ENCODE measurements around the gene IPO11. TPM values are rescaled to one million over a fixed set of nuclear protein-coding genes. Genes with fewer than 3 reads are reported as not detected.

IPO11 gene
- total and polyA plus RNA-seq, 2 of the 4 experiments (the other 2 are of a cell fraction), result 12.6 to 40.0 TPM

GRCh38 chr5:62627121-62627520 lies 214.6 kb downstream of the IPO11 start:
- WGBS, 2 experiments (ENCODE audit: extremely low coverage in 2 of 2, insufficient read length in 1 of 2), result no CpG with 5 or more reads among the region's 3 CpGs
- CTCF ChIA-PET, result no interaction called here

More at GRCh38 chr5:62627121-62627520, 214.6 kb downstream of the IPO11 start:
- Histone ChIP-seq H2AFZ (replicated peaks; ENCODE audit: low read length, poor library complexity) (no peak overlapping the region), H4K8ac (ENCODE audit: low read depth in 2 of 2, low read length in 2 of 2) (no peak overlapping the region), H3K9me1 (ENCODE audit: insufficient read depth, low read length) (no peaks in the 10 kb centered on the region), H3K4ac (ENCODE audit: low read depth, low read length) (no peak overlapping the region), H3K4me2 (ENCODE audit: low read depth, low read length) (no peak overlapping the region), H3K18ac (ENCODE audit: low read depth, low read length) (no peak overlapping the region), H2AK5ac (ENCODE audit: low read depth, low read length) (no peak overlapping the region), H3K4me1 (ENCODE audit: control insufficient read depth, insufficient read depth, low read length) (no peaks in the 10 kb centered on the region), H3K79me1 (ENCODE audit: low read depth in 1 of 2, low read length in 2 of 2) (no peaks in the 10 kb centered on the region), H4K20me1 (ENCODE audit: insufficient read depth, low read length) (no peaks in the 10 kb centered on the region), H3K23ac (ENCODE audit: low read depth, low read length) (no peak overlapping the region), H3K4me3 (ENCODE audit: insufficient read depth, low read depth, low read length) (no peak overlapping the region), H3K36me3 (ENCODE audit: control insufficient read depth, insufficient read depth, low read length) (0 out of 2 replicates have a peak, but pooled peaks cover 2% of the 10 kb centered on the region), H3K27me3 (ENCODE audit: control insufficient read depth, insufficient read depth, low read length) (no peaks in the 10 kb centered on the region), H3K27ac (ENCODE audit: insufficient read depth, low read length) (no peak overlapping the region), H2BK15ac (ENCODE audit: low read depth, low read length) (no peak overlapping the region), H2BK20ac (ENCODE audit: low read depth, low read length) (no peak overlapping the region), H3K56ac (ENCODE audit: extremely low read depth, insufficient read depth, low read length) (no peak overlapping the region), H3K9me3 (ENCODE audit: control insufficient read depth, insufficient read depth, low read length) (no peaks in the 10 kb centered on the region), H2AK9ac (replicated peaks; ENCODE audit: low read depth, low read length, poor library complexity) (no peak overlapping the region), H4K5ac (ENCODE audit: low read depth, low read length) (no peak overlapping the region), H2BK120ac (ENCODE audit: low read depth, low read length) (no peak overlapping the region), H3K9ac (ENCODE audit: low read depth, low read length) (no peak overlapping the region), H3K14ac (replicated peaks; ENCODE audit: low read depth, low read length) (no peak overlapping the region), H4K91ac (ENCODE audit: insufficient read depth, low read depth, low read length) (no peak overlapping the region), H2BK5ac (ENCODE audit: low read depth, low read length, poor library complexity, severe bottlenecking) (no peak overlapping the region)
- no peak for ATAC-seq (ENCODE audit: low read depth)
- no peak for DNase-seq
- TF ChIP-seq POLR2A (IDR thresholded peaks at IDR 0.05; ENCODE audit: low read depth, low read length) (no peak), MXI1 (IDR thresholded peaks at IDR 0.05; ENCODE audit: borderline replicate concordance, low read depth, low read length) (no peak), NFE2L2 (IDR thresholded peaks at IDR 0.05; ENCODE audit: low read depth, low read length) (no peak), CEBPB (IDR thresholded peaks at IDR 0.05; ENCODE audit: low read depth, low read length) (no peak), RAD21 (IDR thresholded peaks at IDR 0.05; ENCODE audit: low read length) (no peak), CTCF (conservative IDR thresholded peaks at IDR 0.05; ENCODE audit: low read depth, low read length) (no peak), RCOR1 (IDR thresholded peaks at IDR 0.05; ENCODE audit: insufficient replicate concordance, low read length) (no peak), CHD1 (IDR thresholded peaks at IDR 0.05; ENCODE audit: low read depth, low read length) (no peak), MAZ (IDR thresholded peaks at IDR 0.05; ENCODE audit: borderline replicate concordance, low read depth, low read length) (no peak), SMC3 (IDR thresholded peaks at IDR 0.05; ENCODE audit: low read depth, low read length) (no peak), RFX5 (IDR thresholded peaks at IDR 0.05; ENCODE audit: low read depth, low read length) (no peak), MAFK (IDR thresholded peaks at IDR 0.05; ENCODE audit: low read depth, low read length) (no peak), FOS (IDR thresholded peaks at IDR 0.05; ENCODE audit: low read depth, low read length) (no peak), BHLHE40 (IDR thresholded peaks at IDR 0.05; ENCODE audit: low read depth, low read length) (no peak)
- TF ChIP-seq, protein P1, sequence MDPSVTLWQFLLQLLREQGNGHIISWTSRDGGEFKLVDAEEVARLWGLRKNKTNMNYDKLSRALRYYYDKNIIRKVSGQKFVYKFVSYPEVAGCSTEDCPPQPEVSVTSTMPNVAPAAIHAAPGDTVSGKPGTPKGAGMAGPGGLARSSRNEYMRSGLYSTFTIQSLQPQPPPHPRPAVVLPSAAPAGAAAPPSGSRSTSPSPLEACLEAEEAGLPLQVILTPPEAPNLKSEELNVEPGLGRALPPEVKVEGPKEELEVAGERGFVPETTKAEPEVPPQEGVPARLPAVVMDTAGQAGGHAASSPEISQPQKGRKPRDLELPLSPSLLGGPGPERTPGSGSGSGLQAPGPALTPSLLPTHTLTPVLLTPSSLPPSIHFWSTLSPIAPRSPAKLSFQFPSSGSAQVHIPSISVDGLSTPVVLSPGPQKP (IDR thresholded peaks at IDR 0.05; ENCODE audit: borderline replicate concordance, low read depth, low read length), result no peak
- TF ChIP-seq, protein P2, sequence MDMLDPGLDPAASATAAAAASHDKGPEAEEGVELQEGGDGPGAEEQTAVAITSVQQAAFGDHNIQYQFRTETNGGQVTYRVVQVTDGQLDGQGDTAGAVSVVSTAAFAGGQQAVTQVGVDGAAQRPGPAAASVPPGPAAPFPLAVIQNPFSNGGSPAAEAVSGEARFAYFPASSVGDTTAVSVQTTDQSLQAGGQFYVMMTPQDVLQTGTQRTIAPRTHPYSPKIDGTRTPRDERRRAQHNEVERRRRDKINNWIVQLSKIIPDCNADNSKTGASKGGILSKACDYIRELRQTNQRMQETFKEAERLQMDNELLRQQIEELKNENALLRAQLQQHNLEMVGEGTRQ (IDR thresholded peaks at IDR 0.05; ENCODE audit: low read depth, low read length), result no peak
- intact Hi-C loops (cut with micrococcal nuclease) (loop anchor here (10.0 kb wide), 1 partner anchor 162 kb away; no protein-coding TSS in a partner anchor), in situ Hi-C loops (cut with MboI; ENCODE audit: low sequenced_read_pairs) (no loop called here), dilution Hi-C loops (cut with HindIII; ENCODE audit: low sequenced_read_pairs, unreplicated experiment) (no loop called here)
- POLR2A ChIA-PET (ENCODE audit: unreplicated experiment), result no interaction called here
- no TSS peak for BruUV-seq (replicated peaks)

Measured in IMR-90 (cell line).